ENCODE measurements around the gene ADAMTS2. TPM values are rescaled to one million over a fixed set of nuclear protein-coding genes. Genes with fewer than 3 reads are reported as not detected.
"Not testable (repeated sequence)": the region's sequence is repeated elsewhere in the genome, so short reads cannot be mapped to it uniquely, and the experiment has no call there.

The ADAMTS2 gene
- total RNA-seq, 1 donor from 2014 or later, result 18.8 TPM

DNA sequence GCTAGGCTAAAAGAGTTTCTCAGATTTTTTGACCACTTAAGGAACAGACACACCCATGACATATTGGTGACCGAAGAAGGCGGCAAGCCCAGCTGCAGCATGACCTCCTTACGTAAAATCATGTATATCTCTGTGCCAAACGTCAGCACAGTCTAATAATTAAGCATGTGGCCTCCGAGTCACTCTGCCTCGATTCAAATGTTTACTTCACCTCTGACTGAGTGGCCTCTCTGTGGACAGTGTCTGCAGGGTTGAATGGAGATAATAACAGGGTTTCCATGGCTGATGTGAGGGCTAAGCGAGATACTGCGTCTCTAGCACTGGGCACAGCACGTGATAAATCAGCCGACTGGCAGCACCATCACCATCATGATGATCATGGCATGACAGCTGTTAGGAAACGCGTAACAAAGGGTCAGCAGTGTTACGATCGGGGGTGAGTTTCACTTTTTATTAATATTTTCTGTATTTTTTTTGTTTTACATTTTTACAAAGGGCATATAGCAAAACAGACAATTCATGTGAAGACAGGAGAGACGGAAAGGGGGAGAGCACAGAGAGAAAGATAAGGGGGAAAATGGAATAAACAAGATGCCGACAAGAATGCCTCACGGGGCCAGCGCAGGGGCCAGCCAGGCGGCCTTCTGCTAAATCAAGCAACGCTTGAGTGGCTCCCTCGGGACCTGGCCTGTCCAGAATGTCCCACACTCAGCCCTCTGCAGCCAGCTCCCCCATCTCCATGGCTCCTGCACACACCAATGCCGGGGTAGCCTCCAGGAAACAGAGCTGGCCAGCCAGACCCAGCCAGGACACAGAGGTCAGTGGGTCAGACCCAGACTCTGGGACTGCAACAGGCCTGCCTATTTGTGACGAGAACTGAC, 60.3 kb downstream of the ADAMTS2 start:
- peaks cover 5% of the 10 kb centered on the region for H3K36me3 Mint-ChIP-seq (ENCODE audit: low read depth, unreplicated experiment)
- Histone ChIP-seq H3K79me2 (ENCODE audit: insufficient read depth, low read length) (no peaks in the 10 kb centered on the region), H3K4me3 (ENCODE audit: insufficient read depth, low read depth, low read length) (no peak overlapping the region), H3K4me1 (ENCODE audit: insufficient read depth, low read length) (no peaks in the 10 kb centered on the region), H3K4me2 (ENCODE audit: low read length) (no peak overlapping the region), H3K27me3 (ENCODE audit: insufficient read depth, low read length) (no peaks in the 10 kb centered on the region), H3K36me3 (ENCODE audit: insufficient read depth, low read length) (no peaks in the 10 kb centered on the region), H2AFZ (ENCODE audit: low read depth, low read length) (peak overlapping the region; percentile 52), H3K9me3 (ENCODE audit: insufficient read depth, low read depth, low read length) (no peaks in the 10 kb centered on the region), H4K20me1 (ENCODE audit: insufficient read depth, low read length) (no peaks in the 10 kb centered on the region), H3K9ac (ENCODE audit: low read length) (no peak overlapping the region), H3K27ac (ENCODE audit: low read depth, low read length) (no peak overlapping the region)
- no peak for TF ChIP-seq EZH2 (IDR thresholded peaks at IDR 0.05; ENCODE audit: insufficient read depth, low read length)
- TF ChIP-seq, protein P1, sequence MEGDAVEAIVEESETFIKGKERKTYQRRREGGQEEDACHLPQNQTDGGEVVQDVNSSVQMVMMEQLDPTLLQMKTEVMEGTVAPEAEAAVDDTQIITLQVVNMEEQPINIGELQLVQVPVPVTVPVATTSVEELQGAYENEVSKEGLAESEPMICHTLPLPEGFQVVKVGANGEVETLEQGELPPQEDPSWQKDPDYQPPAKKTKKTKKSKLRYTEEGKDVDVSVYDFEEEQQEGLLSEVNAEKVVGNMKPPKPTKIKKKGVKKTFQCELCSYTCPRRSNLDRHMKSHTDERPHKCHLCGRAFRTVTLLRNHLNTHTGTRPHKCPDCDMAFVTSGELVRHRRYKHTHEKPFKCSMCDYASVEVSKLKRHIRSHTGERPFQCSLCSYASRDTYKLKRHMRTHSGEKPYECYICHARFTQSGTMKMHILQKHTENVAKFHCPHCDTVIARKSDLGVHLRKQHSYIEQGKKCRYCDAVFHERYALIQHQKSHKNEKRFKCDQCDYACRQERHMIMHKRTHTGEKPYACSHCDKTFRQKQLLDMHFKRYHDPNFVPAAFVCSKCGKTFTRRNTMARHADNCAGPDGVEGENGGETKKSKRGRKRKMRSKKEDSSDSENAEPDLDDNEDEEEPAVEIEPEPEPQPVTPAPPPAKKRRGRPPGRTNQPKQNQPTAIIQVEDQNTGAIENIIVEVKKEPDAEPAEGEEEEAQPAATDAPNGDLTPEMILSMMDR (IDR thresholded peaks at IDR 0.05; ENCODE audit: insufficient read depth, low read depth, low read length), result no peak
- DNase-seq (ENCODE audit: low read depth) (no peak), FAIRE-seq (no peak)
- H3K4me3 Mint-ChIP-seq (ENCODE audit: unreplicated experiment), result no peak overlapping the region
- peaks cover 6% of the 10 kb centered on the region for H3K4me1 Mint-ChIP-seq (ENCODE audit: low read depth, unreplicated experiment)
- peaks cover 5% of the 10 kb centered on the region for H3K9me3 Mint-ChIP-seq (ENCODE audit: unreplicated experiment)
- H3K27me3 Mint-ChIP-seq (ENCODE audit: low read depth, unreplicated experiment), result no peaks in the 10 kb centered on the region
- no peak overlapping the region for H3K27ac Mint-ChIP-seq (ENCODE audit: unreplicated experiment)

DNA sequence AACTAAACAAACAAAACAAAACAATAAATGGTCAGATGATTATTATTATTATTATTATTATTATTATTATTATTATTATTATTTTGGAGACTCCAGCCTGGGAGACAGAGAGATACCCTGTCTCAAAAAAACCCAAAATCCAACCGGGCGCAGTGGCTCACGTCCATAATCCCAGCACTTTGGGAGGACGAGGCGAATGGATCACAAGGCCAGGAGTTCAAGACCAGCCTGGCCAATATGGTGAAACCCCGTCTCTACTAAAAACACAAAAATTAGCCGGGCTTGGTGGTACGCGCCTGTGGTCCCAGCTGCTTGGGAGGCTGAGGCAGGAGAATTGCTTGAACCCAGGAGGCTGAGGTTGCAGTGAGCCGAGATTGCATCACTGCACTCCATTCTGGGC, 61.4 kb downstream of the ADAMTS2 start:
- H3K4me3 Mint-ChIP-seq (ENCODE audit: unreplicated experiment); FAIRE-seq: not testable (repeated sequence)

GRCh38 chr5:179281694-179282093, 63.6 kb downstream of the ADAMTS2 start:
- H3K27me3 Mint-ChIP-seq (ENCODE audit: low read depth, unreplicated experiment), result peaks cover 3% of the 10 kb centered on the region
- no peak for FAIRE-seq
- Histone ChIP-seq H3K9ac (ENCODE audit: low read length) (no peak overlapping the region), H3K4me1 (ENCODE audit: insufficient read depth, low read length) (peaks cover 3% of the 10 kb centered on the region), H3K4me3 (ENCODE audit: insufficient read depth, low read depth, low read length) (no peak overlapping the region), H3K9me3 (ENCODE audit: insufficient read depth, low read depth, low read length) (no peaks in the 10 kb centered on the region), H3K4me2 (ENCODE audit: low read length) (no peak overlapping the region), H3K79me2 (ENCODE audit: insufficient read depth, low read length) (no peaks in the 10 kb centered on the region), H2AFZ (ENCODE audit: low read depth, low read length) (no peak overlapping the region), H4K20me1 (ENCODE audit: insufficient read depth, low read length) (no peaks in the 10 kb centered on the region), H3K27ac (ENCODE audit: low read depth, low read length) (no peak overlapping the region), H3K36me3 (ENCODE audit: insufficient read depth, low read length) (no peaks in the 10 kb centered on the region), H3K27me3 (ENCODE audit: insufficient read depth, low read length) (no peaks in the 10 kb centered on the region)
- H3K27ac Mint-ChIP-seq (ENCODE audit: unreplicated experiment), result no peak overlapping the region
- no peaks in the 10 kb centered on the region for H3K36me3 Mint-ChIP-seq (ENCODE audit: low read depth, unreplicated experiment)
- H3K4me3 Mint-ChIP-seq (ENCODE audit: unreplicated experiment), result no peak overlapping the region
- peaks cover 2% of the 10 kb centered on the region for H3K4me1 Mint-ChIP-seq (ENCODE audit: low read depth, unreplicated experiment)
- no peak for DNase-seq (ENCODE audit: low read depth)
- H3K9me3 Mint-ChIP-seq (ENCODE audit: unreplicated experiment), result peaks cover 5% of the 10 kb centered on the region
- TF ChIP-seq EZH2 (IDR thresholded peaks at IDR 0.05; ENCODE audit: insufficient read depth, low read length), result no peak

More for the DNA sequence above, 61.4 kb downstream of the ADAMTS2 start:
- H3K27me3 Mint-ChIP-seq (ENCODE audit: low read depth, unreplicated experiment); H3K9ac ChIP-seq (ENCODE audit: low read length); H3K4me1 Mint-ChIP-seq (ENCODE audit: low read depth, unreplicated experiment); H3K4me3 ChIP-seq (ENCODE audit: insufficient read depth, low read depth, low read length); H2AFZ ChIP-seq (ENCODE audit: low read depth, low read length); H3K27ac ChIP-seq (ENCODE audit: low read depth, low read length); H3K27me3 ChIP-seq (ENCODE audit: insufficient read depth, low read length); H3K9me3 ChIP-seq (ENCODE audit: insufficient read depth, low read depth, low read length); H3K9me3 Mint-ChIP-seq (ENCODE audit: unreplicated experiment); DNase-seq (ENCODE audit: low read depth); H3K4me1 ChIP-seq (ENCODE audit: insufficient read depth, low read length); H4K20me1 ChIP-seq (ENCODE audit: insufficient read depth, low read length); H3K36me3 Mint-ChIP-seq (ENCODE audit: low read depth, unreplicated experiment); H3K4me2 ChIP-seq (ENCODE audit: low read length); H3K36me3 ChIP-seq (ENCODE audit: insufficient read depth, low read length); H3K27ac Mint-ChIP-seq (ENCODE audit: unreplicated experiment); H3K79me2 ChIP-seq (ENCODE audit: insufficient read depth, low read length): not testable (repeated sequence)

Measured in astrocyte (in vitro differentiated cells and primary cell).